ENCODE data around the gene PHF5A.

DNA sequence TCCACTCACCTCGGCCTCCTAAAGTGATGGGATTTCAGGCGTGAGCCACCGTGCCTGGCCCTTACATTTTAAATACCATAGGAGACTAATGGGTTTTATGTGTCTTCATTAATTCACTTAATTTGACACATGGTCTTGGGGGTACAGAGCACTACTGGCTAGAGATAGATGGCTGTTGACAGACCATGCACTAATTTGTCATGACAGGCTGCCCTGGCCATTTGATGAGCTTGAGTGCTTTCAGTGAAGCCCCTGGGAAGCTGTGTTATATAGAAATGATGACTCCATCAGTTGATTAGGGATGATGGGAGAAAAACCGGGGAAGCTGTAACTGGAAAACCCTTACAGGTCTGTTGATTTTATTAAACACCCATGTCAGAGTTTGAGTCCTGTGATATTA, 6.6 kb downstream of the PHF5A start:
- TF ChIP-seq, protein P1, sequence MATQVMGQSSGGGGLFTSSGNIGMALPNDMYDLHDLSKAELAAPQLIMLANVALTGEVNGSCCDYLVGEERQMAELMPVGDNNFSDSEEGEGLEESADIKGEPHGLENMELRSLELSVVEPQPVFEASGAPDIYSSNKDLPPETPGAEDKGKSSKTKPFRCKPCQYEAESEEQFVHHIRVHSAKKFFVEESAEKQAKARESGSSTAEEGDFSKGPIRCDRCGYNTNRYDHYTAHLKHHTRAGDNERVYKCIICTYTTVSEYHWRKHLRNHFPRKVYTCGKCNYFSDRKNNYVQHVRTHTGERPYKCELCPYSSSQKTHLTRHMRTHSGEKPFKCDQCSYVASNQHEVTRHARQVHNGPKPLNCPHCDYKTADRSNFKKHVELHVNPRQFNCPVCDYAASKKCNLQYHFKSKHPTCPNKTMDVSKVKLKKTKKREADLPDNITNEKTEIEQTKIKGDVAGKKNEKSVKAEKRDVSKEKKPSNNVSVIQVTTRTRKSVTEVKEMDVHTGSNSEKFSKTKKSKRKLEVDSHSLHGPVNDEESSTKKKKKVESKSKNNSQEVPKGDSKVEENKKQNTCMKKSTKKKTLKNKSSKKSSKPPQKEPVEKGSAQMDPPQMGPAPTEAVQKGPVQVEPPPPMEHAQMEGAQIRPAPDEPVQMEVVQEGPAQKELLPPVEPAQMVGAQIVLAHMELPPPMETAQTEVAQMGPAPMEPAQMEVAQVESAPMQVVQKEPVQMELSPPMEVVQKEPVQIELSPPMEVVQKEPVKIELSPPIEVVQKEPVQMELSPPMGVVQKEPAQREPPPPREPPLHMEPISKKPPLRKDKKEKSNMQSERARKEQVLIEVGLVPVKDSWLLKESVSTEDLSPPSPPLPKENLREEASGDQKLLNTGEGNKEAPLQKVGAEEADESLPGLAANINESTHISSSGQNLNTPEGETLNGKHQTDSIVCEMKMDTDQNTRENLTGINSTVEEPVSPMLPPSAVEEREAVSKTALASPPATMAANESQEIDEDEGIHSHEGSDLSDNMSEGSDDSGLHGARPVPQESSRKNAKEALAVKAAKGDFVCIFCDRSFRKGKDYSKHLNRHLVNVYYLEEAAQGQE (IDR thresholded peaks at IDR 0.05): no peak
- TF ChIP-seq YY1 (IDR thresholded peaks at IDR 0.05) (no peak), RAD21 (IDR thresholded peaks at IDR 0.05) (no peak), HNF4G (IDR thresholded peaks at IDR 0.05) (no peak), RXRA (IDR thresholded peaks at IDR 0.05) (no peak), EGR1 (IDR thresholded peaks at IDR 0.05; ENCODE audit: low read depth in 2 of 2) (no peak), JUND (IDR thresholded peaks at IDR 0.05) (no peak), GABPA (IDR thresholded peaks at IDR 0.05 in 1 of 2, conservative IDR thresholded peaks at IDR 0.05 in 1 of 2) (no peak)
- TF ChIP-seq, protein P2, sequence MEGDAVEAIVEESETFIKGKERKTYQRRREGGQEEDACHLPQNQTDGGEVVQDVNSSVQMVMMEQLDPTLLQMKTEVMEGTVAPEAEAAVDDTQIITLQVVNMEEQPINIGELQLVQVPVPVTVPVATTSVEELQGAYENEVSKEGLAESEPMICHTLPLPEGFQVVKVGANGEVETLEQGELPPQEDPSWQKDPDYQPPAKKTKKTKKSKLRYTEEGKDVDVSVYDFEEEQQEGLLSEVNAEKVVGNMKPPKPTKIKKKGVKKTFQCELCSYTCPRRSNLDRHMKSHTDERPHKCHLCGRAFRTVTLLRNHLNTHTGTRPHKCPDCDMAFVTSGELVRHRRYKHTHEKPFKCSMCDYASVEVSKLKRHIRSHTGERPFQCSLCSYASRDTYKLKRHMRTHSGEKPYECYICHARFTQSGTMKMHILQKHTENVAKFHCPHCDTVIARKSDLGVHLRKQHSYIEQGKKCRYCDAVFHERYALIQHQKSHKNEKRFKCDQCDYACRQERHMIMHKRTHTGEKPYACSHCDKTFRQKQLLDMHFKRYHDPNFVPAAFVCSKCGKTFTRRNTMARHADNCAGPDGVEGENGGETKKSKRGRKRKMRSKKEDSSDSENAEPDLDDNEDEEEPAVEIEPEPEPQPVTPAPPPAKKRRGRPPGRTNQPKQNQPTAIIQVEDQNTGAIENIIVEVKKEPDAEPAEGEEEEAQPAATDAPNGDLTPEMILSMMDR (IDR thresholded peaks at IDR 0.05; ENCODE audit: low read depth, low read length, missing input control): no peak
- TF ChIP-seq, protein P3, sequence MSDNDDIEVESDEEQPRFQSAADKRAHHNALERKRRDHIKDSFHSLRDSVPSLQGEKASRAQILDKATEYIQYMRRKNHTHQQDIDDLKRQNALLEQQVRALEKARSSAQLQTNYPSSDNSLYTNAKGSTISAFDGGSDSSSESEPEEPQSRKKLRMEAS (IDR thresholded peaks at IDR 0.05): no peak
- TF ChIP-seq, protein P4, sequence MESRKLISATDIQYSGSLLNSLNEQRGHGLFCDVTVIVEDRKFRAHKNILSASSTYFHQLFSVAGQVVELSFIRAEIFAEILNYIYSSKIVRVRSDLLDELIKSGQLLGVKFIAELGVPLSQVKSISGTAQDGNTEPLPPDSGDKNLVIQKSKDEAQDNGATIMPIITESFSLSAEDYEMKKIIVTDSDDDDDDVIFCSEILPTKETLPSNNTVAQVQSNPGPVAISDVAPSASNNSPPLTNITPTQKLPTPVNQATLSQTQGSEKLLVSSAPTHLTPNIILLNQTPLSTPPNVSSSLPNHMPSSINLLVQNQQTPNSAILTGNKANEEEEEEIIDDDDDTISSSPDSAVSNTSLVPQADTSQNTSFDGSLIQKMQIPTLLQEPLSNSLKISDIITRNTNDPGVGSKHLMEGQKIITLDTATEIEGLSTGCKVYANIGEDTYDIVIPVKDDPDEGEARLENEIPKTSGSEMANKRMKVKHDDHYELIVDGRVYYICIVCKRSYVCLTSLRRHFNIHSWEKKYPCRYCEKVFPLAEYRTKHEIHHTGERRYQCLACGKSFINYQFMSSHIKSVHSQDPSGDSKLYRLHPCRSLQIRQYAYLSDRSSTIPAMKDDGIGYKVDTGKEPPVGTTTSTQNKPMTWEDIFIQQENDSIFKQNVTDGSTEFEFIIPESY (IDR thresholded peaks at IDR 0.05): no peak

All from liver (tissue), 3 donors.